Measurements from ENCODE around the gene RUSC2.
A peak's percentile ranks its signal among the peaks of the same experiment; 100 is the strongest.

RUSC2 gene

GRCh38 chr9:35478871-35479270 is 11.0 kb upstream of the RUSC2 start:
- no peak overlapping the region for H3K27ac Mint-ChIP-seq
- no peak for TF ChIP-seq CTCF (IDR thresholded peaks at IDR 0.05)

GRCh38 chr9:35481347-35481975 is 8.4 kb upstream of the RUSC2 start:
- Mint-ChIP-seq H3K27ac (no peak overlapping the region), H3K4me3 (no peak overlapping the region), H3K4me1 (no peaks in the 10 kb centered on the region), H3K36me3 (ENCODE audit: low read depth) (no peaks in the 10 kb centered on the region), H3K9me3 (no peaks in the 10 kb centered on the region), H3K27me3 (ENCODE audit: low read depth, poor library complexity) (peaks cover 25% of the 10 kb centered on the region)
- TF ChIP-seq CTCF (IDR thresholded peaks at IDR 0.05), result peak; percentile 39
- no peak for DNase-seq

More at GRCh38 chr9:35478871-35479270, 11.0 kb upstream of the RUSC2 start:
- Mint-ChIP-seq H3K36me3 (ENCODE audit: low read depth) (no peaks in the 10 kb centered on the region), H3K4me1 (no peaks in the 10 kb centered on the region), H3K4me3 (no peak overlapping the region), H3K9me3 (no peaks in the 10 kb centered on the region), H3K27me3 (ENCODE audit: low read depth, poor library complexity) (peaks cover 39% of the 10 kb centered on the region)
- DNase-seq, result no peak

GRCh38 chr9:35482071-35482470 is 7.8 kb upstream of the RUSC2 start:
- Mint-ChIP-seq H3K9me3 (no peaks in the 10 kb centered on the region), H3K4me3 (no peak overlapping the region)
- TF ChIP-seq CTCF (IDR thresholded peaks at IDR 0.05), result no peak

DNA sequence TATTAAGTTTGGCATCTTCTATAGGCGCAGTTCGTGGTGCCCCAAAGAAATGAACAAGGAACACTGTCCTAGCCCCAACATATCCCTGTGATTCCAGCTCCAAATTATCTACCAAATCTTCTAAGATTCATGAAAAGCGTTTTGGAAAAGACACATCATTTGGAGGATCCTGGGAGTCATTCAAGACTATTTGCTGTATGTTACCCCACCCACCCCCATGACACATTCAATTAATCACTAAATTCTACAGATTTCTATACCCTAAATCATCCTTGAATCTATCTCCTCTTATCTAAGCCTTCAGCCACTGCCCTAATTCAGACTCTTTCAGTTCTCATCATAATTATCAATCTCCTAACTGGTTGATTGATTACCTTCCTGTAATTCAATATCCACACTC is 5.5 kb upstream of the RUSC2 start:
- Mint-ChIP-seq H3K9me3 (no peaks in the 10 kb centered on the region), H3K4me1 (peaks cover 17% of the 10 kb centered on the region), H3K27ac (no peak overlapping the region), H3K36me3 (ENCODE audit: low read depth) (no peaks in the 10 kb centered on the region), H3K27me3 (ENCODE audit: low read depth, poor library complexity) (peaks cover 26% of the 10 kb centered on the region), H3K4me3 (no peak overlapping the region)
- no peak for TF ChIP-seq CTCF (IDR thresholded peaks at IDR 0.05)
- DNase-seq, result no peak

More at GRCh38 chr9:35482071-35482470, 7.8 kb upstream of the RUSC2 start:
- no peaks in the 10 kb centered on the region for H3K4me1 Mint-ChIP-seq
- DNase-seq, result no peak
- peaks cover 23% of the 10 kb centered on the region for H3K27me3 Mint-ChIP-seq (ENCODE audit: low read depth, poor library complexity)
- no peak overlapping the region for H3K27ac Mint-ChIP-seq
- no peaks in the 10 kb centered on the region for H3K36me3 Mint-ChIP-seq (ENCODE audit: low read depth)

- H3K27ac Mint-ChIP-seq, result no peak overlapping the region
- TF ChIP-seq CTCF (IDR thresholded peaks at IDR 0.05), result no peak
- no peaks in the 10 kb centered on the region for H3K36me3 Mint-ChIP-seq (ENCODE audit: low read depth)
- no peaks in the 10 kb centered on the region for H3K9me3 Mint-ChIP-seq
- peaks cover 38% of the 10 kb centered on the region for H3K4me1 Mint-ChIP-seq
- H3K27me3 Mint-ChIP-seq (ENCODE audit: low read depth, poor library complexity), result peaks cover 18% of the 10 kb centered on the region
- no peak overlapping the region for H3K4me3 Mint-ChIP-seq
- DNase-seq, result no peak
These were observed 2.8 kb upstream of the RUSC2 start for GRCh38 chr9:35487081-35487480.

GRCh38 chr9:35488021-35488420 is 1.9 kb upstream of the RUSC2 start:
- Mint-ChIP-seq H3K4me1 (peaks cover 40% of the 10 kb centered on the region), H3K9me3 (no peaks in the 10 kb centered on the region), H3K4me3 (peak overlapping the region; percentile 50), H3K27me3 (ENCODE audit: low read depth, poor library complexity) (peaks cover 12% of the 10 kb centered on the region), H3K27ac (peak overlapping the region; percentile 17), H3K36me3 (ENCODE audit: low read depth) (no peaks in the 10 kb centered on the region)
- no peak for TF ChIP-seq CTCF (IDR thresholded peaks at IDR 0.05)
- DNase-seq, result no peak

Measured in nephron progenitor cell (in vitro differentiated cells).